HL-60 (cell line): ENCODE results near the gene PLPP7.

Experiments used
- DNase-seq, 2 experiments: peaks; one replicate each; pipeline ENCODE4 v3.0.0-alpha.2; 2010 to 2020; ENCODE audit warnings: low read depth in 1 of 2, low spot score in 1 of 2
- H3K27ac ChIP-seq: fragments of 250-450 bp; sonication (Bioruptor Pico); replicated peaks from 2 replicates; pipeline ENCODE4 v1.5.1; 2020; ENCODE audit warnings: mild to moderate bottlenecking, moderate library complexity
- H3K27me3 ChIP-seq: fragments of 250-450 bp; sonication (Bioruptor Pico); 2 replicates; pipeline ENCODE4 v1.5.1; 2021; ENCODE audit warnings: mild to moderate bottlenecking, moderate library complexity; ENCODE audit not compliant: insufficient read depth, poor library complexity, severe bottlenecking
- H3K4me3 ChIP-seq: replicated peaks from 2 replicates; pipeline ENCODE4 v1.5.1; 2011; ENCODE audit warnings: mild to moderate bottlenecking, control low read depth, low read length; ENCODE audit not compliant: insufficient read depth
- CTCF ChIP-seq: IDR thresholded peaks from one replicate; pipeline ENCODE4 v1.5.1; 2011; ENCODE audit warnings: low read length, control low read depth, inconsistent platforms; ENCODE audit not compliant: insufficient read depth
- GABPA ChIP-seq: IDR thresholded peaks from 2 replicates; pipeline ENCODE4 v1.6.1; 2012; ENCODE audit warnings: low read depth
- POLR2AphosphoS5 ChIP-seq: IDR thresholded peaks from 2 replicates; pipeline ENCODE4 v1.6.1; 2012; ENCODE audit warnings: low read depth
- REST ChIP-seq: IDR thresholded peaks from 2 replicates; pipeline ENCODE4 v1.6.1; 2012; ENCODE audit warnings: low read depth; ENCODE audit not compliant: insufficient replicate concordance
- SPI1 ChIP-seq: IDR thresholded peaks from 2 replicates; pipeline ENCODE4 v1.6.1; 2012; ENCODE audit warnings: low read depth, mild to moderate bottlenecking, borderline replicate concordance

PLPP7 gene

GRCh38 chr9:131291795-131292315 is 2.3 kb downstream of the PLPP7 start:
- Histone ChIP-seq H3K27ac (no peak overlapping the region), H3K4me3 (no peak overlapping the region), H3K27me3 (no peaks in the 10 kb centered on the region)
- no peak for TF ChIP-seq REST
- DNase-seq, result no peak

- no peak for DNase-seq
- Histone ChIP-seq H3K4me3 (no peak overlapping the region), H3K27me3 (no peaks in the 10 kb centered on the region), H3K27ac (no peak overlapping the region)
- TF ChIP-seq GABPA, result no peak
These were observed 3.4 kb downstream of the PLPP7 start for GRCh38 chr9:131292937-131293336.

GRCh38 chr9:131296460-131296859 is 6.9 kb downstream of the PLPP7 start:
- no peak overlapping the region for H3K27ac ChIP-seq
- no peak for DNase-seq
- H3K4me3 ChIP-seq, result no peak overlapping the region
- no peak for TF ChIP-seq POLR2AphosphoS5
- TF ChIP-seq REST, result no peak
- TF ChIP-seq GABPA, result no peak
- TF ChIP-seq CTCF, result no peak
- TF ChIP-seq SPI1, result no peak
- no peaks in the 10 kb centered on the region for H3K27me3 ChIP-seq

GRCh38 chr9:131296906-131297500 is 7.5 kb downstream of the PLPP7 start:
- no peak for TF ChIP-seq REST
- TF ChIP-seq CTCF, result no peak
- no peak for TF ChIP-seq SPI1
- TF ChIP-seq POLR2AphosphoS5, result no peak
- no peak for TF ChIP-seq GABPA
- no peaks in the 10 kb centered on the region for H3K27me3 ChIP-seq
- no peak overlapping the region for H3K4me3 ChIP-seq
- DNase-seq, result no peak
- H3K27ac ChIP-seq, result no peak overlapping the region
